HEK293 (cell line): Measurements from ENCODE around the gene ABLIM3.

Experiments
- CTCF ChIP-seq: fragments of 450-650 bp; formaldehyde crosslinking; IDR thresholded peaks from 2 replicates; pipeline ENCODE4 v1.5.1; 2016; ENCODE audit warnings: missing biosample characterization, missing genetic modification characterization
- PRDM1 ChIP-seq: fragments of 450-650 bp; formaldehyde crosslinking; IDR thresholded peaks from 2 replicates; pipeline ENCODE4; 2016; ENCODE audit warnings: missing biosample characterization, missing genetic modification characterization
- ZNF138 ChIP-seq: fragments of 450-650 bp; formaldehyde crosslinking; IDR thresholded peaks from 2 replicates; pipeline ENCODE4 v1.5.1; 2016; ENCODE audit warnings: missing biosample characterization, missing genetic modification characterization, borderline replicate concordance
- ZNF335 ChIP-seq: fragments of 450-650 bp; formaldehyde crosslinking; conservative IDR thresholded peaks from 2 replicates; pipeline ENCODE4 v1.5.1; 2016; ENCODE audit warnings: missing biosample characterization, missing genetic modification characterization
- TF ChIP-seq, protein P1 (sequence below): fragments of 450-650 bp; formaldehyde crosslinking; IDR thresholded peaks from 2 replicates; pipeline ENCODE4; 2016; ENCODE audit warnings: missing biosample characterization, missing genetic modification characterization
- TF ChIP-seq, protein P2 (sequence below): fragments of 450-650 bp; formaldehyde crosslinking; IDR thresholded peaks from 2 replicates; pipeline ENCODE4 v1.5.1; 2016; ENCODE audit warnings: missing biosample characterization, missing genetic modification characterization

DNA sequence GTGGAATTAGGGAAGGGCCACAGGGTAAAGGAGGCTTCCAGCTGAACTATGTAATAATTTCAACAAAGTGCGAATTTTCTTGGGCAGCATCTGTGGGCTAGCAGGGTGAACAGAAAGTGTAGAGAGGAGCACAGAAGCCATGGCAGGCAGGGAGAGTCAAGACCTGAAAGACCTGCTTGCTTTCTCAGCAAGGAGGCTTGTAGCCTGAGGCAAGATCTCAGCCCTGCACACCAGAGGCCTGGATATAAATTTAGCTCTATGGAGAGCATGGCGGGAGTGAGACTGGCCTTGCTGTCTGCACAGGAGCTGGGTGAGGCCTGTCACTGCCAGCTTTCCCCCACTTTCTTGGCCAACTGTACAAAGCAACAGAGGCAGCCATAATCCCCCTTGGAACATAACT, 46.3 kb upstream of the ABLIM3 start:
- TF ChIP-seq, protein P1, sequence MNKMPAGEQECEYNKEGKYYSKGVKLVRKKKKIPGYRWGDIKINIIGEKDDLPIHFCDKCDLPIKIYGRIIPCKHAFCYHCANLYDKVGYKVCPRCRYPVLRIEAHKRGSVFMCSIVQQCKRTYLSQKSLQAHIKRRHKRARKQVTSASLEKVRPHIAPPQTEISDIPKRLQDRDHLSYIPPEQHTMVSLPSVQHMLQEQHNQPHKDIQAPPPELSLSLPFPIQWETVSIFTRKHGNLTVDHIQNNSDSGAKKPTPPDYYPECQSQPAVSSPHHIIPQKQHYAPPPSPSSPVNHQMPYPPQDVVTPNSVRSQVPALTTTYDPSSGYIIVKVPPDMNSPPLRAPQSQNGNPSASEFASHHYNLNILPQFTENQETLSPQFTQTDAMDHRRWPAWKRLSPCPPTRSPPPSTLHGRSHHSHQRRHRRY (tag by site-specific recombination): no peak
- TF ChIP-seq CTCF (tag by site-specific recombination): no peak
- TF ChIP-seq ZNF335: no peak
- no peak for TF ChIP-seq PRDM1 (tag by site-specific recombination)
- TF ChIP-seq, protein P2, sequence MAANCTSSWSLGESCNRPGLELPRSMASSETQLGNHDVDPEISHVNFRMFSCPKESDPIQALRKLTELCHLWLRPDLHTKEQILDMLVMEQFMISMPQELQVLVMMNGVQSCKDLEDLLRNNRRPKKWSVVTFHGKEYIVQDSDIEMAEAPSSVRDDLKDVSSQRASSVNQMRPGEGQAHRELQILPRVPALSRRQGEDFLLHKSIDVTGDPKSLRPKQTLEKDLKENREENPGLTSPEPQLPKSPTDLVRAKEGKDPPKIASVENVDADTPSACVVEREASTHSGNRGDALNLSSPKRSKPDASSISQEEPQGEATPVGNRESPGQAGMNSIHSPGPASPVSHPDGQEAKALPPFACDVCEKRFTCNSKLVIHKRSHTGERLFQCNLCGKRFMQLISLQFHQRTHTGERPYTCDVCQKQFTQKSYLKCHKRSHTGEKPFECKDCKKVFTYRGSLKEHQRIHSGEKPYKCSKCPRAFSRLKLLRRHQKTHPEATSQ (tag by site-specific recombination): no peak
- TF ChIP-seq ZNF138 (tag by site-specific recombination): no peak
